Fibroblast of lung (primary cell): ENCODE results near the gene EMSY. TPM values are rescaled to one million over a fixed set of nuclear protein-coding genes. Genes with fewer than 3 reads are reported as not detected.
"Not testable (repeated sequence)": the region's sequence is repeated elsewhere in the genome, so short reads cannot be mapped to it uniquely, and the experiment has no call there.

Experiments used
- DNase-seq, 2 donors: peaks; one replicate each; pipeline versions ENCODE4 v3.0.0 to v3.0.0-alpha.2; 2010; ENCODE audit warnings: low read depth in 2 of 2
- H2AFZ ChIP-seq: 2 replicates; pipeline ENCODE4 v1.5.1; 2012; ENCODE audit warnings: low read length, control low read depth, inconsistent platforms
- H3K27ac ChIP-seq: 2 replicates; pipeline ENCODE4 v1.5.1; 2011; ENCODE audit warnings: low read length, control low read depth; ENCODE audit not compliant: insufficient read depth
- H3K27me3 ChIP-seq: 2 replicates; pipeline ENCODE4 v1.5.1; 2011; ENCODE audit warnings: mild to moderate bottlenecking, low read length; ENCODE audit not compliant: control insufficient read depth, insufficient read depth
- H3K36me3 ChIP-seq: 2 replicates; pipeline ENCODE4 v1.5.1; 2011; ENCODE audit warnings: low read length; ENCODE audit not compliant: control insufficient read depth, insufficient read depth
- H3K4me1 ChIP-seq: 2 replicates; pipeline ENCODE4 v1.5.1; 2011; ENCODE audit warnings: low read length; ENCODE audit not compliant: control insufficient read depth, insufficient read depth; ENCODE audit errors: extremely low read depth
- H3K4me2 ChIP-seq: 2 replicates; pipeline ENCODE4 v1.5.1; 2011; ENCODE audit warnings: low read length, control low read depth; ENCODE audit not compliant: insufficient read depth; ENCODE audit errors: extremely low read depth
- H3K4me3 ChIP-seq, 4 experiments: fragments of 200-600 bp in 1 of 4; sonication (generic) in 1 of 4; replicated peaks in 1 of 4; 2 replicates each; pipeline ENCODE4 v1.5.1; 2011 to 2016; ENCODE audit warnings: low read length in 4 of 4, low read depth in 3 of 4, mild to moderate bottlenecking in 3 of 4, control low read depth in 2 of 4, inconsistent platforms in 1 of 4, mixed read lengths in 1 of 4; ENCODE audit not compliant: insufficient read depth in 1 of 4; ENCODE audit errors: control extremely low read depth in 1 of 4
- H3K79me2 ChIP-seq: 2 replicates; pipeline ENCODE4 v1.5.1; 2012; ENCODE audit warnings: mild to moderate bottlenecking, low read length, inconsistent platforms; ENCODE audit not compliant: control insufficient read depth, insufficient read depth
- H3K9ac ChIP-seq: 2 replicates; pipeline ENCODE4 v1.5.1; 2011; ENCODE audit warnings: mild to moderate bottlenecking, low read length, control low read depth; ENCODE audit not compliant: insufficient read depth
- H3K9me3 ChIP-seq: 2 replicates; pipeline ENCODE4 v1.5.1; 2012; ENCODE audit warnings: low read depth, low read length; ENCODE audit not compliant: control insufficient read depth, insufficient read depth
- H4K20me1 ChIP-seq: 2 replicates; pipeline ENCODE4 v1.5.1; 2011; ENCODE audit warnings: low read length; ENCODE audit not compliant: control insufficient read depth, insufficient read depth; ENCODE audit errors: extremely low read depth
- CTCF ChIP-seq, 2 donors: IDR thresholded peaks in 1 of 2; conservative IDR thresholded peaks in 1 of 2; 1 replicate in 1 of 2; 2 replicates in 1 of 2; pipeline ENCODE4 v1.5.1; 2011 to 2012; ENCODE audit warnings: low read length in 2 of 2, control low read depth in 1 of 2, inconsistent platforms in 1 of 2, low read depth in 1 of 2, mild to moderate bottlenecking in 1 of 2
- EZH2 ChIP-seq: IDR thresholded peaks from 2 replicates; pipeline ENCODE4 v1.5.1; 2012; ENCODE audit warnings: low read length, control low read depth, mild to moderate bottlenecking; ENCODE audit errors: missing control alignments
- polyA plus RNA-seq, 2 donors: library from polyadenylated mRNA; depleted of rRNA in 1 of 2; stranded (reverse) in 1 of 2; unstranded in 1 of 2; fragments of >200 nt; gene quantifications; 2 replicates each; pipeline ENCODE4 v1.2.1, GENCODE V29; 2011 to 2012; ENCODE audit warnings: missing spikeins in 1 of 2
- total RNA-seq: library from RNA; depleted of rRNA; stranded (reverse); fragments of >200 nt; gene quantifications from 2 replicates; pipeline ENCODE4 v1.2.1, GENCODE V29; 2014

The EMSY gene
- total and polyA plus RNA-seq, 2 donors (not counting 1 experiment from before 2014, with no cell fraction given) = 11.9 to 14.2 TPM

GRCh38 chr11:76591416-76591815, 146.6 kb downstream of the EMSY start:
- Histone ChIP-seq H3K4me3 (no peak overlapping the region), H3K27me3 (peaks cover 2% of the 10 kb centered on the region), H3K9ac (no peak overlapping the region), H3K4me1 (no peaks in the 10 kb centered on the region), H2AFZ (no peak overlapping the region), H3K79me2 (no peaks in the 10 kb centered on the region), H3K9me3 (no peaks in the 10 kb centered on the region), H3K27ac (no peak overlapping the region), H3K36me3 (no peaks in the 10 kb centered on the region), H3K4me2 (no peak overlapping the region), H4K20me1 (no peaks in the 10 kb centered on the region)
- TF ChIP-seq EZH2 (no peak), CTCF (conservative IDR thresholded peaks at IDR 0.05 in 1 of 2, IDR thresholded peaks at IDR 0.05 in 1 of 2; ENCODE audit: low read depth in 1 of 2, low read length in 2 of 2) (no peak)
- DNase-seq = no peak

GRCh38 chr11:76592025-76592914, 147.5 kb downstream of the EMSY start:
- Histone ChIP-seq H3K9ac (no peak overlapping the region), H3K4me3 (no peak overlapping the region), H3K27ac (no peak overlapping the region), H3K4me1 (no peaks in the 10 kb centered on the region), H2AFZ (no peak overlapping the region), H3K27me3 (peaks cover 2% of the 10 kb centered on the region), H3K4me2 (no peak overlapping the region), H3K9me3 (no peaks in the 10 kb centered on the region), H3K36me3 (no peaks in the 10 kb centered on the region), H3K79me2 (no peaks in the 10 kb centered on the region), H4K20me1 (no peaks in the 10 kb centered on the region)
- DNase-seq = no peak
- no peak for TF ChIP-seq EZH2
- TF ChIP-seq CTCF (conservative IDR thresholded peaks at IDR 0.05 in 1 of 2, IDR thresholded peaks at IDR 0.05 in 1 of 2; ENCODE audit: low read depth in 1 of 2, low read length in 2 of 2) = no peak

DNA sequence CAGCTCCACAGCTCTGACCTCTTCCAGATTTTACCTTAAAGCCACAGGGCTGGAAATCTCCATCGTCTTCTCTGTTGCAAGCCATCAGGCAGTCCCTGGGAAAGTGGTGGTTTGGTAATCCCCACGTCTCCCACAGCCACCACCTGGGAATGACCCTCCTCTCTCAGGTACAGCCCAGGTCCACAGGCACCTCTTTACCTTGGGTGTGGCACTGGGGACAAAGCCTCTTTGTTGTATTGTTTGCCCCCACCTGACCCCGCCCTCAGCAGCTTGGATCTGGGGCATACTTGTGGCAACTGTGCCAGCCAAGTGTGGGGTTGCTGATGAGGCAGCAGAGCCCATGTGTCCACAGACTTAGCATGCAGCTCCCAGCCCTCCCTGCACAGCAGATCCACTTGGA, 148.1 kb downstream of the EMSY start:
- H3K4me2 ChIP-seq = no peak overlapping the region
- H4K20me1 ChIP-seq = no peaks in the 10 kb centered on the region
- H2AFZ ChIP-seq = no peak overlapping the region
- H3K9ac ChIP-seq = no peak overlapping the region
- no peaks in the 10 kb centered on the region for H3K36me3 ChIP-seq
- peaks cover 2% of the 10 kb centered on the region for H3K27me3 ChIP-seq
- no peak for TF ChIP-seq CTCF (conservative IDR thresholded peaks at IDR 0.05 in 1 of 2, IDR thresholded peaks at IDR 0.05 in 1 of 2; ENCODE audit: low read depth in 1 of 2, low read length in 2 of 2)
- no peak for TF ChIP-seq EZH2
- no peaks in the 10 kb centered on the region for H3K4me1 ChIP-seq
- no peak overlapping the region for H3K4me3 ChIP-seq
- no peaks in the 10 kb centered on the region for H3K9me3 ChIP-seq
- DNase-seq = no peak
- no peak overlapping the region for H3K27ac ChIP-seq
- no peaks in the 10 kb centered on the region for H3K79me2 ChIP-seq

DNA sequence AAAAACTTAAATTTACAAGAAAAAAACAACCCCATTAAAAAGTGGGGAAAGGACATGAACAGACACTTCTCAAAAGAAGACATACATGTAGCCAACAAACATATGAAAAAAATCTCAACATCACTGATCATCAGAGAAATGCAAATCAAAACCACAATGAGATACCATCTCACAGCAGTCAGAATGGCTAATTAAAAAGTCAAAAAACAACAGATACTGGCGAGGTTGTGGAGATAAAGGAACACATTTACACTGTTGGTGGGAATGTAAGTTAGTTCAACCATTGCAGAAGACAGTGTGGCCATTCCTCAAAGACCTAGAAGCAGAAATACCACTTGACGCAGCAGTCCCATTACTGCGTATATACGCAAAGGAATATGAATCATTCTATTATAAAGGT, 150.3 kb downstream of the EMSY start:
- H3K79me2 ChIP-seq = not testable (repeated sequence)

More for the DNA sequence above, 150.3 kb downstream of the EMSY start:
- not testable (repeated sequence) for H3K4me2 ChIP-seq, H3K27me3 ChIP-seq, H3K9ac ChIP-seq, DNase-seq, H3K4me1 ChIP-seq, H2AFZ ChIP-seq, H3K36me3 ChIP-seq, H3K9me3 ChIP-seq, H3K27ac ChIP-seq, H3K4me3 ChIP-seq, H4K20me1 ChIP-seq
